GM23338 (cell line): ENCODE measurements around the gene MED13L.

Experiments
- CREB1 ChIP-seq: fragments of 250-450 bp; sonication (Bioruptor Pico); IDR thresholded peaks from 2 replicates; pipeline ENCODE4 v1.5.0; 2020; ENCODE audit warnings: low read depth, mild to moderate bottlenecking, moderate library complexity
- EZH2 ChIP-seq: fragments of 200-600 bp; sonication (generic); IDR thresholded peaks from one replicate; pipeline ENCODE4 v1.8.0; 2017; ENCODE audit warnings: antibody characterized with exemption, mild to moderate bottlenecking, low read depth; ENCODE audit not compliant: unreplicated experiment
- EZH2phosphoT487 ChIP-seq: fragments of 200-600 bp; sonication (generic); IDR thresholded peaks from one replicate; pipeline ENCODE4 v1.8.1; 2018; ENCODE audit warnings: antibody characterized with exemption; ENCODE audit not compliant: unreplicated experiment
- POLR2AphosphoS5 ChIP-seq: IDR thresholded peaks from 2 replicates; pipeline ENCODE4 v1.6.1; 2016; ENCODE audit warnings: antibody characterized with exemption, low read depth
- STAT1 ChIP-seq: IDR thresholded peaks from one replicate; pipeline ENCODE4 v1.6.1; 2016; ENCODE audit warnings: antibody characterized with exemption; ENCODE audit not compliant: unreplicated experiment
- TF ChIP-seq, protein P1 (sequence below), 2 experiments: fragments of 200-600 bp in 1 of 2; sonication (generic) in 1 of 2; conservative IDR thresholded peaks; 2 replicates each; pipeline versions ENCODE4 v1.5.1 to v1.6.1; 2016 to 2017; ENCODE audit warnings: antibody characterized with exemption in 2 of 2, low read depth in 2 of 2, mild to moderate bottlenecking in 2 of 2, moderate library complexity in 1 of 2
- TF ChIP-seq, protein P2 (sequence below): IDR thresholded peaks from 2 replicates; pipeline ENCODE4 v1.6.1; 2016; ENCODE audit warnings: antibody characterized with exemption
- TF ChIP-seq, protein P3 (sequence below): IDR thresholded peaks from one replicate; pipeline ENCODE4 v1.6.1; 2018; ENCODE audit warnings: antibody characterized with exemption; ENCODE audit not compliant: unreplicated experiment

DNA sequence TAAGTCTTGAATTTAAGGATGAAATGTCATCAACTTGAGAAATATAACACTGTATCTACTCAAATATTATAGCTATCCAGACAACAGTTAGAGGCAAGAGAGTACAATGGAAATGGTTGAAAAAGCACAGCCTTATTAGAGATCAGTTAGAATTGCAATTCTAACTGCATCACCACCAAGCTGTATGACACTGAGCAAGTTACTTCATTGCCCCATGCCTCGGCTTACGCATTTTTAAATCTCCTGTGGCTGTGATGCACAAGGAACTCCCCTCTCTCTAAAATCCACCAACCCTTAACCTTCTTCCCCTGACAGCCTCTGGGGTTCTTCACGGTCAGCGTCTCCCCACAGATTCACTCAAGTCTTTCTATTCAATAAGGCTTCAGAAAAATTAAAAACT, 75.1 kb downstream of the MED13L start:
- TF ChIP-seq STAT1: no peak
- TF ChIP-seq, protein P1, sequence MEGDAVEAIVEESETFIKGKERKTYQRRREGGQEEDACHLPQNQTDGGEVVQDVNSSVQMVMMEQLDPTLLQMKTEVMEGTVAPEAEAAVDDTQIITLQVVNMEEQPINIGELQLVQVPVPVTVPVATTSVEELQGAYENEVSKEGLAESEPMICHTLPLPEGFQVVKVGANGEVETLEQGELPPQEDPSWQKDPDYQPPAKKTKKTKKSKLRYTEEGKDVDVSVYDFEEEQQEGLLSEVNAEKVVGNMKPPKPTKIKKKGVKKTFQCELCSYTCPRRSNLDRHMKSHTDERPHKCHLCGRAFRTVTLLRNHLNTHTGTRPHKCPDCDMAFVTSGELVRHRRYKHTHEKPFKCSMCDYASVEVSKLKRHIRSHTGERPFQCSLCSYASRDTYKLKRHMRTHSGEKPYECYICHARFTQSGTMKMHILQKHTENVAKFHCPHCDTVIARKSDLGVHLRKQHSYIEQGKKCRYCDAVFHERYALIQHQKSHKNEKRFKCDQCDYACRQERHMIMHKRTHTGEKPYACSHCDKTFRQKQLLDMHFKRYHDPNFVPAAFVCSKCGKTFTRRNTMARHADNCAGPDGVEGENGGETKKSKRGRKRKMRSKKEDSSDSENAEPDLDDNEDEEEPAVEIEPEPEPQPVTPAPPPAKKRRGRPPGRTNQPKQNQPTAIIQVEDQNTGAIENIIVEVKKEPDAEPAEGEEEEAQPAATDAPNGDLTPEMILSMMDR (conservative IDR thresholded peaks at IDR 0.05; ENCODE audit: low read depth in 2 of 2): no peak
- TF ChIP-seq, protein P2, sequence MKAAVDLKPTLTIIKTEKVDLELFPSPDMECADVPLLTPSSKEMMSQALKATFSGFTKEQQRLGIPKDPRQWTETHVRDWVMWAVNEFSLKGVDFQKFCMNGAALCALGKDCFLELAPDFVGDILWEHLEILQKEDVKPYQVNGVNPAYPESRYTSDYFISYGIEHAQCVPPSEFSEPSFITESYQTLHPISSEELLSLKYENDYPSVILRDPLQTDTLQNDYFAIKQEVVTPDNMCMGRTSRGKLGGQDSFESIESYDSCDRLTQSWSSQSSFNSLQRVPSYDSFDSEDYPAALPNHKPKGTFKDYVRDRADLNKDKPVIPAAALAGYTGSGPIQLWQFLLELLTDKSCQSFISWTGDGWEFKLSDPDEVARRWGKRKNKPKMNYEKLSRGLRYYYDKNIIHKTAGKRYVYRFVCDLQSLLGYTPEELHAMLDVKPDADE: no peak
- no peak for TF ChIP-seq EZH2
- TF ChIP-seq, protein P3, sequence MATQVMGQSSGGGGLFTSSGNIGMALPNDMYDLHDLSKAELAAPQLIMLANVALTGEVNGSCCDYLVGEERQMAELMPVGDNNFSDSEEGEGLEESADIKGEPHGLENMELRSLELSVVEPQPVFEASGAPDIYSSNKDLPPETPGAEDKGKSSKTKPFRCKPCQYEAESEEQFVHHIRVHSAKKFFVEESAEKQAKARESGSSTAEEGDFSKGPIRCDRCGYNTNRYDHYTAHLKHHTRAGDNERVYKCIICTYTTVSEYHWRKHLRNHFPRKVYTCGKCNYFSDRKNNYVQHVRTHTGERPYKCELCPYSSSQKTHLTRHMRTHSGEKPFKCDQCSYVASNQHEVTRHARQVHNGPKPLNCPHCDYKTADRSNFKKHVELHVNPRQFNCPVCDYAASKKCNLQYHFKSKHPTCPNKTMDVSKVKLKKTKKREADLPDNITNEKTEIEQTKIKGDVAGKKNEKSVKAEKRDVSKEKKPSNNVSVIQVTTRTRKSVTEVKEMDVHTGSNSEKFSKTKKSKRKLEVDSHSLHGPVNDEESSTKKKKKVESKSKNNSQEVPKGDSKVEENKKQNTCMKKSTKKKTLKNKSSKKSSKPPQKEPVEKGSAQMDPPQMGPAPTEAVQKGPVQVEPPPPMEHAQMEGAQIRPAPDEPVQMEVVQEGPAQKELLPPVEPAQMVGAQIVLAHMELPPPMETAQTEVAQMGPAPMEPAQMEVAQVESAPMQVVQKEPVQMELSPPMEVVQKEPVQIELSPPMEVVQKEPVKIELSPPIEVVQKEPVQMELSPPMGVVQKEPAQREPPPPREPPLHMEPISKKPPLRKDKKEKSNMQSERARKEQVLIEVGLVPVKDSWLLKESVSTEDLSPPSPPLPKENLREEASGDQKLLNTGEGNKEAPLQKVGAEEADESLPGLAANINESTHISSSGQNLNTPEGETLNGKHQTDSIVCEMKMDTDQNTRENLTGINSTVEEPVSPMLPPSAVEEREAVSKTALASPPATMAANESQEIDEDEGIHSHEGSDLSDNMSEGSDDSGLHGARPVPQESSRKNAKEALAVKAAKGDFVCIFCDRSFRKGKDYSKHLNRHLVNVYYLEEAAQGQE: no peak
- TF ChIP-seq POLR2AphosphoS5: no peak
- TF ChIP-seq CREB1 (CRISPR knock-in tag): no peak
- no peak for TF ChIP-seq EZH2phosphoT487
